K562 (cell line): ENCODE results near the gene KRTAP5-7.

Source experiments
- DMBX1 ChIP-seq: fragments of 250-450 bp; sonication (Bioruptor Pico); IDR thresholded peaks from 2 replicates; pipeline ENCODE4 v1.8.0; 2022; ENCODE audit warnings: inconsistent platforms, mild to moderate bottlenecking, moderate library complexity, borderline replicate concordance
- FOXK2 ChIP-seq, 2 experiments: fragments of 450-650 bp; IDR thresholded peaks in 1 of 2; conservative IDR thresholded peaks in 1 of 2; 2 replicates each; pipeline ENCODE4 v1.6.1; 2016; ENCODE audit warnings: low read depth in 2 of 2, mild to moderate bottlenecking in 1 of 2
- FOXP1 ChIP-seq: sonication (generic); formaldehyde crosslinking; IDR thresholded peaks from 2 replicates; pipeline ENCODE4 v1.8.0; 2022; ENCODE audit warnings: mild to moderate bottlenecking, missing genetic modification reagents
- KLF13 ChIP-seq: fragments of 450-650 bp; IDR thresholded peaks from 2 replicates; pipeline ENCODE4 v1.6.1; 2016; ENCODE audit warnings: missing genetic modification characterization, low read depth, mild to moderate bottlenecking, missing compliant biosample characterization, moderate library complexity, borderline replicate concordance
- MCM7 ChIP-seq, 2 experiments: fragments of 450-650 bp; IDR thresholded peaks; 2 replicates each; pipeline ENCODE4 v1.6.1; 2016 to 2018
- NFE2 ChIP-seq: IDR thresholded peaks from 2 replicates; pipeline ENCODE4 v1.6.1; 2014; ENCODE audit warnings: antibody characterized with exemption, low read depth
- NRF1 ChIP-seq, 2 experiments: fragments of 450-650 bp; IDR thresholded peaks in 1 of 2; conservative IDR thresholded peaks in 1 of 2; 2 replicates each; pipeline ENCODE4 v1.6.1; 2014; ENCODE audit warnings: mild to moderate bottlenecking in 2 of 2
- POLR2A ChIP-seq: fragments of 450-650 bp; conservative IDR thresholded peaks from 2 replicates; pipeline ENCODE4 v1.6.1; 2016
- RAD21 ChIP-seq, 2 experiments: fragments of 250-450 bp in 1 of 2; fragments of 450-650 bp in 1 of 2; sonication (Bioruptor Pico) in 1 of 2; formaldehyde crosslinking in 1 of 2; IDR thresholded peaks in 1 of 2; conservative IDR thresholded peaks in 1 of 2; 2 replicates each; pipeline versions ENCODE4 v1.4.0 to v1.8.0; 2020 to 2022; ENCODE audit warnings: mild to moderate bottlenecking in 2 of 2, moderate library complexity in 1 of 2
- RFX5 ChIP-seq: IDR thresholded peaks from 2 replicates; pipeline ENCODE4 v1.6.1; 2011; ENCODE audit warnings: low read depth, mild to moderate bottlenecking, improper control_type of control experiment, low read length
- SP1 ChIP-seq: sonication (generic); formaldehyde crosslinking; IDR thresholded peaks from 2 replicates; pipeline ENCODE4 v1.8.1; 2022; ENCODE audit warnings: mild to moderate bottlenecking, missing genetic modification reagents
- ZNF766 ChIP-seq: fragments of 200-800 bp; sonication (Bioruptor generic); conservative IDR thresholded peaks from 2 replicates; pipeline ENCODE4 v1.6.1; 2016; ENCODE audit warnings: missing genetic modification characterization, missing compliant biosample characterization
- TF ChIP-seq, protein P1 (sequence below), 3 experiments: IDR thresholded peaks in 2 of 3; conservative IDR thresholded peaks in 1 of 3; 2 replicates each; pipeline ENCODE4 v1.5.1; 2011 to 2012; ENCODE audit warnings: low read length in 3 of 3, mild to moderate bottlenecking in 3 of 3, control low read depth in 2 of 3, improper control_type of control experiment in 1 of 3, inconsistent platforms in 1 of 3, low read depth in 1 of 3, mixed read lengths in 1 of 3, moderate library complexity in 1 of 3; ENCODE audit not compliant: insufficient read depth in 2 of 3

DNA sequence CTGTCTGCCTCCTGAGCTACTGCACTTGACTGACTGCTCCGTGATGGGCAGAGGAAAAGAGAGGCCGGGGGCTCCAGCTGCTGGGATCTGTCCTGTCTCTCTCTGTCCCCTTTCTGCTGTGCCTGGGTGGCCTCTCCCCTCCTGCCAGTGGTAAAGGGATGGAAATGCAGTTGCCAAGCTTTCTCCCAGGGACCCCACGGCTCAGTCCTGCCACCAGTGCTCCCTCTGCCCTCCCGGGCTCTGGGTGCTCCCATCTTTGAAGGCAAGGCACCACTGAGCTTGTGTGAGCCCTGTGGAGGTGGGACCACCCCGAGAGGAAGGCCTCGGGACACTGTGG lies 42.0 kb upstream of the KRTAP5-7 start:
- TF ChIP-seq POLR2A: no peak
- no peak for TF ChIP-seq RAD21 (CRISPR knock-in tag; conservative IDR thresholded peaks at IDR 0.05 in 1 of 2, IDR thresholded peaks at IDR 0.05 in 1 of 2)
- TF ChIP-seq, protein P1, sequence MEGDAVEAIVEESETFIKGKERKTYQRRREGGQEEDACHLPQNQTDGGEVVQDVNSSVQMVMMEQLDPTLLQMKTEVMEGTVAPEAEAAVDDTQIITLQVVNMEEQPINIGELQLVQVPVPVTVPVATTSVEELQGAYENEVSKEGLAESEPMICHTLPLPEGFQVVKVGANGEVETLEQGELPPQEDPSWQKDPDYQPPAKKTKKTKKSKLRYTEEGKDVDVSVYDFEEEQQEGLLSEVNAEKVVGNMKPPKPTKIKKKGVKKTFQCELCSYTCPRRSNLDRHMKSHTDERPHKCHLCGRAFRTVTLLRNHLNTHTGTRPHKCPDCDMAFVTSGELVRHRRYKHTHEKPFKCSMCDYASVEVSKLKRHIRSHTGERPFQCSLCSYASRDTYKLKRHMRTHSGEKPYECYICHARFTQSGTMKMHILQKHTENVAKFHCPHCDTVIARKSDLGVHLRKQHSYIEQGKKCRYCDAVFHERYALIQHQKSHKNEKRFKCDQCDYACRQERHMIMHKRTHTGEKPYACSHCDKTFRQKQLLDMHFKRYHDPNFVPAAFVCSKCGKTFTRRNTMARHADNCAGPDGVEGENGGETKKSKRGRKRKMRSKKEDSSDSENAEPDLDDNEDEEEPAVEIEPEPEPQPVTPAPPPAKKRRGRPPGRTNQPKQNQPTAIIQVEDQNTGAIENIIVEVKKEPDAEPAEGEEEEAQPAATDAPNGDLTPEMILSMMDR (IDR thresholded peaks at IDR 0.05 in 2 of 3, conservative IDR thresholded peaks at IDR 0.05 in 1 of 3; ENCODE audit: insufficient read depth in 2 of 3, low read depth in 1 of 3, low read length in 3 of 3): no peak
- no peak for TF ChIP-seq SP1 (CRISPR knock-in tag)
- TF ChIP-seq FOXK2 (conservative IDR thresholded peaks at IDR 0.05 in 1 of 2, IDR thresholded peaks at IDR 0.05 in 1 of 2; ENCODE audit: low read depth in 2 of 2): no peak
- TF ChIP-seq ZNF766: no peak
- TF ChIP-seq DMBX1 (CRISPR knock-in tag): no peak
- no peak for TF ChIP-seq NRF1 (conservative IDR thresholded peaks at IDR 0.05 in 1 of 2, IDR thresholded peaks at IDR 0.05 in 1 of 2)
- TF ChIP-seq MCM7 (IDR thresholded peaks at IDR 0.05): no peak
- no peak for TF ChIP-seq FOXP1 (CRISPR knock-in tag)
- no peak for TF ChIP-seq KLF13 (tag)
- no peak for TF ChIP-seq NFE2
- no peak for TF ChIP-seq RFX5
